Endothelial cell of umbilical vein (primary cell): Measurements from ENCODE around the gene FLVCR2. TPM values are rescaled to one million over a fixed set of nuclear protein-coding genes. Genes with fewer than 3 reads are reported as not detected.

ENCODE experiments used
- BruUV-seq: library from RNA; stranded (reverse); fragments of 400-500 nt; replicated peaks from 2 replicates; lab custom pipeline; 2021; lab: Mats Ljungman, UMichigan
- CTCF ChIA-PET: fragments of 300-600, 350-600 bp; sonication (Branson Sonifier 250); formaldehyde crosslinking; loops from one replicate; lab custom pipeline; 2021; ENCODE audit warnings: antibody characterized with exemption, inconsistent platforms; lab: Charles Lee
- POLR2A ChIA-PET: fragments of 300-600, 350-600 bp; sonication (Branson Sonifier 250); formaldehyde crosslinking; loops from one replicate; lab custom pipeline; 2021; ENCODE audit warnings: antibody characterized with exemption, inconsistent platforms; lab: Charles Lee
- DNase-seq: peaks from one replicate; pipeline ENCODE4 v3.0.0-alpha.2; 2011; ENCODE audit warnings: low read depth, low spot score
- FAIRE-seq: peaks from 2 replicates; lab custom pipeline; 2011; peaks lifted over from hg19 to GRCh38; lab: Jason Lieb, UNC
- H2AFZ ChIP-seq: 2 replicates; pipeline ENCODE4 v1.6.0; 2012; ENCODE audit warnings: low read depth, low read length, control low read depth, inconsistent platforms
- H3K27ac ChIP-seq: 2 replicates; pipeline ENCODE4 v1.5.1; 2011; ENCODE audit warnings: low read depth, mild to moderate bottlenecking, control low read depth, low read length, moderate library complexity; ENCODE audit not compliant: insufficient read depth
- H3K27me3 ChIP-seq, 2 experiments: 2 replicates each; pipeline versions ENCODE4 v1.6.0 to v1.6.1; 2011; ENCODE audit warnings: low read length in 2 of 2, mixed read lengths in 1 of 2; ENCODE audit not compliant: control insufficient read depth in 2 of 2, insufficient read depth in 2 of 2
- H3K36me3 ChIP-seq, 2 experiments: 2 replicates in 1 of 2; 3 replicates in 1 of 2; pipeline ENCODE4 v1.5.1; 2011; ENCODE audit warnings: low read length in 2 of 2, mild to moderate bottlenecking in 1 of 2, moderate library complexity in 1 of 2; ENCODE audit not compliant: control insufficient read depth in 2 of 2, insufficient read depth in 2 of 2; ENCODE audit errors: extremely low read depth in 1 of 2
- H3K4me1 ChIP-seq: 3 replicates; pipeline ENCODE4 v1.5.1; 2011; ENCODE audit warnings: mild to moderate bottlenecking, low read length; ENCODE audit not compliant: control insufficient read depth, insufficient read depth; ENCODE audit errors: extremely low read depth
- H3K4me2 ChIP-seq: 2 replicates; pipeline ENCODE4 v1.6.1; 2011; ENCODE audit warnings: low read length, control low read depth, mixed read lengths; ENCODE audit not compliant: insufficient read depth
- H3K4me3 ChIP-seq, 3 experiments: fragments of 200-600 bp in 1 of 3; sonication (generic), shearing (Covaris generic) in 1 of 3; replicated peaks in 1 of 3; 2 replicates each; pipeline ENCODE4 v1.5.1; 2011 to 2016; ENCODE audit warnings: control low read depth in 3 of 3, low read length in 3 of 3, mild to moderate bottlenecking in 2 of 3, inconsistent platforms in 1 of 3, low read depth in 1 of 3, moderate library complexity in 1 of 3; ENCODE audit not compliant: insufficient read depth in 1 of 3
- H3K79me2 ChIP-seq: 2 replicates; pipeline ENCODE4 v1.6.0; 2012; ENCODE audit warnings: low read length, inconsistent platforms; ENCODE audit not compliant: control insufficient read depth, insufficient read depth
- H3K9ac ChIP-seq: replicated peaks from 2 replicates; pipeline ENCODE3; 2011; ENCODE audit warnings: low read length, control low read depth; ENCODE audit not compliant: insufficient read depth; ENCODE audit errors: extremely low read depth
- H3K9me1 ChIP-seq: replicated peaks from 3 replicates; pipeline ENCODE4 v1.6.0; 2011; ENCODE audit warnings: mild to moderate bottlenecking, low read length; ENCODE audit not compliant: control insufficient read depth, insufficient read depth; ENCODE audit errors: extremely low read depth
- H3K9me3 ChIP-seq: replicated peaks from 2 replicates; pipeline ENCODE4 v1.5.1; 2012; ENCODE audit warnings: low read length, inconsistent platforms; ENCODE audit not compliant: control insufficient read depth, insufficient read depth
- H4K20me1 ChIP-seq: replicated peaks from 2 replicates; pipeline ENCODE3; 2011; ENCODE audit warnings: mild to moderate bottlenecking, low read length; ENCODE audit not compliant: control insufficient read depth, insufficient read depth; ENCODE audit errors: extremely low read depth
- FOS ChIP-seq: IDR thresholded peaks from 2 replicates; pipeline ENCODE4 v1.6.1; 2011; ENCODE audit warnings: mild to moderate bottlenecking, low read length, moderate library complexity, borderline replicate concordance; ENCODE audit not compliant: insufficient read depth
- GATA2 ChIP-seq: IDR thresholded peaks from 2 replicates; pipeline ENCODE4 v1.7.0; 2011; ENCODE audit warnings: low read depth, mild to moderate bottlenecking, moderate library complexity, mixed read lengths, low read length; ENCODE audit not compliant: insufficient read length, insufficient read depth
- JUN ChIP-seq: IDR thresholded peaks from 2 replicates; pipeline ENCODE4 v1.6.1; 2011; ENCODE audit warnings: borderline replicate concordance, low read depth; ENCODE audit not compliant: insufficient read length, insufficient read depth
- MYC ChIP-seq: IDR thresholded peaks from one replicate; pipeline ENCODE4 v1.6.1; 2011; ENCODE audit warnings: mild to moderate bottlenecking, low read depth, low read length
- POLR2A ChIP-seq: IDR thresholded peaks from 2 replicates; pipeline ENCODE4 v1.6.1; 2012; ENCODE audit warnings: low read depth, mild to moderate bottlenecking, control low read depth, low read length
- POLR2AphosphoS5 ChIP-seq: IDR thresholded peaks from 2 replicates; pipeline ENCODE4 v1.6.1; 2012; ENCODE audit warnings: low read depth, mild to moderate bottlenecking, control low read depth, low read length, moderate library complexity; ENCODE audit not compliant: insufficient read depth
- dilution Hi-C: fragments of 300-500 bp; cut with MboI; formaldehyde crosslinking; loops from one replicate; pipeline ENCODE4 v1.15.0; 2019; ENCODE audit warnings: low sequenced_read_pairs; ENCODE audit not compliant: extremely low pct_ligation_motif_present
- intact Hi-C: fragments of 100-400 bp; cut with micrococcal nuclease; formaldehyde crosslinking; loops from one replicate; pipeline ENCODE4 v1.10.0; 2022
- polyA plus RNA-seq, 4 experiments: library from polyadenylated mRNA; depleted of rRNA in 3 of 4; stranded (reverse) in 3 of 4; unstranded in 1 of 4; fragments of >200 nt; gene quantifications; 2 replicates each; pipeline versions ENCODE4 v1.2.1 to v1.2.3, GENCODE V29; 2011 to 2012; ENCODE audit warnings: missing spikeins in 1 of 4
- total RNA-seq: library from RNA; stranded (reverse); gene quantifications from 2 replicates; pipeline ENCODE4 v1.2.3, GENCODE V29; 2021
- TF ChIP-seq, protein P1 (sequence below): IDR thresholded peaks from 2 replicates; pipeline ENCODE4 v1.6.1; 2011; ENCODE audit not compliant: insufficient read depth, insufficient read length
- TF ChIP-seq, protein P2 (sequence below), 2 donors: IDR thresholded peaks; 1 replicate in 1 of 2; 2 replicates in 1 of 2; pipeline ENCODE4 v1.5.1; 2011; ENCODE audit warnings: low read length in 2 of 2, mild to moderate bottlenecking in 2 of 2, moderate library complexity in 2 of 2, control low read depth in 1 of 2, inconsistent platforms in 1 of 2, low read depth in 1 of 2; ENCODE audit not compliant: insufficient read depth in 1 of 2; ENCODE audit errors: extremely low read depth in 1 of 2

The FLVCR2 gene
- total and polyA plus RNA-seq, 2 donors (not counting 3 experiments of a cell fraction or from before 2014, with no cell fraction given), result 1.4 to 4.9 TPM

DNA sequence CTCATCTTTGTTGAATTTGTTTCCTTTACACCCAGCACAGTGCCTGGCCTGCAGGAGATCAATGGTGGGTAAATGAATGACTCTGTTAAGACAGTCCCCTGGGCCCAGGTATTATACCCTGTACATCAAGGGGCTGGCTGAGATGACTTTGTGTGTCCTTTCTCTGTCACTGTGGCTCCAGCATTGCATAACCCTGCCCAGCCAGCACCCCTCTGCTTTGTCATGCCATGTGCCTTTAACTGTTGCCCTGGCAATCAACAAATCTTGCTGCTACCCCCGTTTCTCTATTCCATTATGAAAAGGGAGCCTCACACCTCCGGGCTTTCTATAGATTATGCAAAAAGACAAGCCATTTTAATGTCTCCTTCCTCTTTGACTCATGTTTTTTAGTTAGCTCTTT lies 7.6 kb upstream of the FLVCR2 start:
- no TSS peak for BruUV-seq
- DNase-seq (no peak), FAIRE-seq (no peak)
- peaks cover 7% of the 10 kb centered on the region for H3K4me1 ChIP-seq
- dilution Hi-C loops, result no loop called here
- H4K20me1 ChIP-seq, result no peaks in the 10 kb centered on the region
- intact Hi-C loops, result no loop called here
- H3K9me1 ChIP-seq, result no peaks in the 10 kb centered on the region
- no peak overlapping the region for H3K27ac ChIP-seq
- no peaks in the 10 kb centered on the region for H3K79me2 ChIP-seq
- CTCF ChIA-PET, result interaction anchor here (3.6 to 10.0 kb wide), 2 partner anchors 9 to 81 kb away, joined by 13 to 309 read pairs; no protein-coding TSS in a partner anchor
- TF ChIP-seq, protein P1, sequence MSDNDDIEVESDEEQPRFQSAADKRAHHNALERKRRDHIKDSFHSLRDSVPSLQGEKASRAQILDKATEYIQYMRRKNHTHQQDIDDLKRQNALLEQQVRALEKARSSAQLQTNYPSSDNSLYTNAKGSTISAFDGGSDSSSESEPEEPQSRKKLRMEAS, result no peak
- no peak for TF ChIP-seq JUN
- H3K9ac ChIP-seq, result no peak overlapping the region
- H3K9me3 ChIP-seq, result no peaks in the 10 kb centered on the region
- POLR2A ChIA-PET, result no interaction called here
- no peak overlapping the region for H2AFZ ChIP-seq
- H3K27me3 ChIP-seq, result peaks cover 0 to 2% of the 10 kb centered on the region in 2 experiments
- no peak overlapping the region for H3K4me3 ChIP-seq
- H3K36me3 ChIP-seq, result no peaks in the 10 kb centered on the region
- no peak overlapping the region for H3K4me2 ChIP-seq

DNA sequence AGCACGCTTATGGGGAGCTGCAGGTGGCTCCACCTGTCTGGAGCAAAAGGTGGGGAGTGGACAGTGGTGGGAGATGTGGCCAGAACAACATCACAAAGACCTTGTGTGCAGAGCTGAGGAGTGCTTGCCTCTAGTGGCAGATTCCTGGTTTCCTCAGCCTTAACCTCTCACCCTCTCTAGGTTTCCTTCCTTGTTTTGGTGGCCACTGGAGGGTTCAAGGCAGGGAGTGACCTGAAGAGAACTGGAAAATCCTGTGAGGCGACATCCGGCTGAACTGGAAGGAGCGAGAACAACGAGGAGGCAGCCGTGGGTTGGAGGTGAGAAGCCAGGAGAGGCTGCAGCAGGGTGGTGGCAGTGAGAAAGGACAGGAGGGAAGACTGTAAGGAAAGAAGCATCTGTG lies 6.3 kb upstream of the FLVCR2 start:
- H3K4me2 ChIP-seq, result no peak overlapping the region
- dilution Hi-C loops, result no loop called here
- no TSS peak for BruUV-seq
- no peaks in the 10 kb centered on the region for H3K79me2 ChIP-seq
- no peak overlapping the region for H3K9ac ChIP-seq
- H3K9me3 ChIP-seq, result no peaks in the 10 kb centered on the region
- H3K27me3 ChIP-seq, result peaks cover 0 to 2% of the 10 kb centered on the region in 2 experiments
- no peak overlapping the region for H2AFZ ChIP-seq
- H3K9me1 ChIP-seq, result no peaks in the 10 kb centered on the region
- H4K20me1 ChIP-seq, result no peaks in the 10 kb centered on the region
- TF ChIP-seq FOS, result no peak
- TF ChIP-seq, protein P1, result no peak
- TF ChIP-seq POLR2AphosphoS5, result no peak
- TF ChIP-seq JUN, result no peak
- no peak for TF ChIP-seq GATA2
- no peak for TF ChIP-seq POLR2A
- TF ChIP-seq, protein P2, sequence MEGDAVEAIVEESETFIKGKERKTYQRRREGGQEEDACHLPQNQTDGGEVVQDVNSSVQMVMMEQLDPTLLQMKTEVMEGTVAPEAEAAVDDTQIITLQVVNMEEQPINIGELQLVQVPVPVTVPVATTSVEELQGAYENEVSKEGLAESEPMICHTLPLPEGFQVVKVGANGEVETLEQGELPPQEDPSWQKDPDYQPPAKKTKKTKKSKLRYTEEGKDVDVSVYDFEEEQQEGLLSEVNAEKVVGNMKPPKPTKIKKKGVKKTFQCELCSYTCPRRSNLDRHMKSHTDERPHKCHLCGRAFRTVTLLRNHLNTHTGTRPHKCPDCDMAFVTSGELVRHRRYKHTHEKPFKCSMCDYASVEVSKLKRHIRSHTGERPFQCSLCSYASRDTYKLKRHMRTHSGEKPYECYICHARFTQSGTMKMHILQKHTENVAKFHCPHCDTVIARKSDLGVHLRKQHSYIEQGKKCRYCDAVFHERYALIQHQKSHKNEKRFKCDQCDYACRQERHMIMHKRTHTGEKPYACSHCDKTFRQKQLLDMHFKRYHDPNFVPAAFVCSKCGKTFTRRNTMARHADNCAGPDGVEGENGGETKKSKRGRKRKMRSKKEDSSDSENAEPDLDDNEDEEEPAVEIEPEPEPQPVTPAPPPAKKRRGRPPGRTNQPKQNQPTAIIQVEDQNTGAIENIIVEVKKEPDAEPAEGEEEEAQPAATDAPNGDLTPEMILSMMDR (IDR thresholded peaks at IDR 0.05; ENCODE audit: extremely low read depth in 1 of 2, insufficient read depth in 1 of 2, low read depth in 1 of 2, low read length in 2 of 2), result no peak
- TF ChIP-seq MYC, result no peak
- FAIRE-seq, result no peak
- POLR2A ChIA-PET, result no interaction called here
- H3K27ac ChIP-seq, result no peak overlapping the region
- no peak overlapping the region for H3K4me3 ChIP-seq
- peaks cover 7% of the 10 kb centered on the region for H3K4me1 ChIP-seq
- intact Hi-C loops, result no loop called here
- CTCF ChIA-PET, result interaction anchor here (1.0 to 10.0 kb wide), 3 partner anchors 11 to 83 kb away, joined by 3 to 309 read pairs (median 13); no protein-coding TSS in a partner anchor
- DNase-seq, result no peak
- no peaks in the 10 kb centered on the region for H3K36me3 ChIP-seq
